HG02623 (cell line): Measurements from ENCODE around the gene SRPX2.
A peak's percentile ranks its signal among the peaks of the same experiment; 100 is the strongest.

Experiments
- ATAC-seq: cut with Tn5 transposase; IDR thresholded peaks from one replicate; pipeline ENCODE4 v1.9.1; 2021; ENCODE audit warnings: moderate library complexity; ENCODE audit not compliant: unreplicated experiment

SRPX2 gene

DNA sequence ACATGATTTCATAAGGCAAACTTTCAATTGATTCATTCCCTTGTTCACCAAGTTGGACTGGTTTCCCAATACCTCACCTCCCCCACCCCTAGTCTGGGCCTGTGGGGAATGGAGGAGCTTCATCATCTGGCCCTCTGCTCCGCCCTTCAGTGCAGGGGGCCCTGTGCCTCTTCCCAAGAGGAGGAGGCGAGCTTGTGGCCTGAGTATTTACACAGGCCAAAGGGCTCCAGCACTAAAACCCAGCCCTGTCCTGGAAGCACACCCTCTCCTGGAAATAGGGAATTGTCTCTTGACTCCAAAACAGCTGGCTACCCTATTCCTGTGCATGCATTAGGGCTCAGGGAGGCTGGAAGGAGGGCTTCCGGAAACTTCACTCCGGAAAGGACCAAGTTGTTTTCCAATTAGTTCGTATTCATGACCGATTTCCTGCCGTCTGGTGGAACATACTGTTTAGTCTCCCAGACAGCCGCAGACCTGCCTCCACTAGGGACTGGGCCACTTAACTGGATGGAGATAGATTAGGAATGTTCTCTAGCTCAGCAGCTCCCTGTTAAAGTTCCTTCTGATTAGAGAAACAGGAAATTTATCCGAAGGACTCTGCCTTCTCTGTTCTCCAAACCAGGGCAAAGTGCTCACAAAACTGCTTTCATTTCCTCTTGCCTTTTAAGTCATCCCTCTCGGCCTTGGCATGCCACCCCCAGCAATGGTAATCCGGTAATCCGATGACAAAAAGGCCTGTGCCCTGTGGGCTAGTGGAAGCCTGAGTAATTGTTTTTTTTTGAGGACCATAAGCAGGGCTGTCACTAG, 5.8 kb downstream of the SRPX2 start:
- no peak for ATAC-seq

DNA sequence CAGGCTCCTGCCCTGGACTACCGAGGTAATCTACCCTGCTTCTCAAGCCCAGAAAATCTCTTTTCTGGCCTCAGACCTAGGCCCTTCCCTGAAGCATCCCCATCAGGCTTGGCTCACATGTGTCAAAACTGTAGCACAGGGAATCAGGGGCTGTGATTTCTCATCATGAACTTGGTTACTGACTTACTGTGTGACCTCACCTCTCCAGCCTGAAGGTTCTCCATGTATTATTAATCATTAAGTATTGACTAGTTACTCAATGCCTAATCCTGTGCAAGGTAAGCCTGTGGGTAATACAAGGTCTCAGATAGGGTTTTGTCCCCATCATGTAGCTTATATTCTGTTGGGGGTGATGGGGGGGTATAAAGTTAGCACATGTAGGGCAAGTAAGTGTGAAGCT, 6.8 kb downstream of the SRPX2 start:
- ATAC-seq, result no peak

DNA sequence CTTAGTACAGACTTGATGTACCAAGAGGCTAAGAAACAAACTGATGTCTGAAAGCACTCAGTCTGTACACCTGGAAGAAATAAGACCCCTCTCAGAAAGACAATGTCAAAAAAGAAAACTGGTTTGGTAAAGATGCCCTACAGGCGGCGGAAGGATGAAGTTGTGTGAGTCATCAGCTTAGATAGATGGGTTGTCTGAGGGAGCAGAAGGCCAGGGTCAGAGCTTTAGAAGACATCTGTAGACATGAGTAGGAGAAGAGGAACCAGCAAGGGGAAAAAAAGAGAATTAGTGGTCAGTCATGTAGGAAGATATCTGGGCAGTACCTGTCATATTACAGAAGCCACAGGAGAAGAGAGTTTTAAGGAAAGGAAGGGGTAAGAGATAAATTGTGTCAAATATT, 8.3 kb downstream of the SRPX2 start:
- ATAC-seq, result no peak

DNA sequence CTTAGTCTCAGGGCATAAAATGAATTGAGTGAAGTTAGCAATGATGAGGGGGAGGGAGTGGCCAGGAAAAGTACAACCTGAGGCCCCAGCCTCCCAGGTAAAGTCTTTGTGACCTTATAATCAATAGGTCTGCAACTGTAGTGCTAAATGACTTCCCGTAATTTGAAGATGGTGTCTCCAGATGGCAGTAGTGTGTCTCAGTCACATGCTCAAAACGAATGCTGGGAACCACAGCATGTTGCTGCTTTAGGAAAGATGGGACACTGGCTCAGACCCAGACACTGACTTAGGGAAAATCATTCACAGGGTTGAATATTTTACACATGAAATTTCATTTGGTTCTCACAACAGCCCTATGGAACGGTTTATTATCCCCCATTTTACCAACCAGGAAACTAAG, 10.3 kb downstream of the SRPX2 start:
- ATAC-seq, result no peak

DNA sequence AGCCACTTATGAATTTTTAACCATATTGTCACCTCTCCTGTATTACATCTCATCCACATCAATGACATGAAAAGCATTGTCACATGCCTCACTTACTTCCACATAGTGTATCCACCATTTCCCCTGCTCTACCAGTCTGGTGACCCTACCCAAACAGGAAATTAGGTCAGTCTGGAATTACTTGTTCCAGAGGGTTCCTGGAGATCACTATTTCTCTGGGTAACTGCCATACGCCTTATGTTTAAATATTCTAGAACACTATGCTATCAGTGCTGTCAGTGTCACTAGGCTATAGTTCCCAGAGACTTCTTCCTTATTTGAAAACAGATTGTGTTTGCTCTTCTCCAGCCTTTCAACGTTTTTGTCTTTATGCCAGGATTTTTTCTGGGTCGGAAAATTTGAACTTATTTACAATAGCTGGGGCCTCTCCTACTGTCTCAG, 15.0 kb downstream of the SRPX2 start:
- no peak for ATAC-seq

DNA sequence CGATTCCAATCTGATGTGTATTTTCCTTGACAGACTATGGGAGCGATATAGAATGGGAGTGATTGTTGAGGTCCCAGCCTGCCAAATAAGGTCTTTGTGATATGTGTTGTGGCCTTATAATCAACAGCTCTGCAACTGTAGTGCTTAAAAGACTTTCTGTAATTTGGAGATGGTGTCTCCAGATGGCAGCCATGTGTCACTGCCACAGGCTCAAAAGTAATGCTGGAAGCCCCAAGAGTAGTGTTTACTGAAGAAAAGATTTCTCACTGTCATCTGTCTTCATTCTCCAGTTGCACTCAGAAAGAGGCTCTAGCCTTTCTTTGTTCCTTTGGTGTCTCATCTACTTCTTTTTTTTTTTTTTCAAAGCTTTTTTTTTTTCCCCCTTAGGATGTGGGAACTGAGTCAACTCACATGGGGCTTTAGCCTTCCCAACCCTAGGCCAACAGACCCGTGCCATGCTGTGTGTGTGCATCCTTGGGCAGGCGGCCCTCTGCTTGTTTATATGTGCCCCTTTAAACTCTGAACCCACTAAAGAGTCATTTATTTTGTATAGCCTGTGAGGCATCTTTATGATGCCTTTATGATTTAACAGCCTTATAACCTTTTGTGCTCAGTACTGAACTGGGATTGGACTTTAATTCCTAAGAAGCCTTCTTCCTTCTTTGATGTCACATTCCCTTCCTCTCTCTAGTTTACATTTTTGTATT, 15.6 kb downstream of the SRPX2 start:
- no peak for ATAC-seq

DNA sequence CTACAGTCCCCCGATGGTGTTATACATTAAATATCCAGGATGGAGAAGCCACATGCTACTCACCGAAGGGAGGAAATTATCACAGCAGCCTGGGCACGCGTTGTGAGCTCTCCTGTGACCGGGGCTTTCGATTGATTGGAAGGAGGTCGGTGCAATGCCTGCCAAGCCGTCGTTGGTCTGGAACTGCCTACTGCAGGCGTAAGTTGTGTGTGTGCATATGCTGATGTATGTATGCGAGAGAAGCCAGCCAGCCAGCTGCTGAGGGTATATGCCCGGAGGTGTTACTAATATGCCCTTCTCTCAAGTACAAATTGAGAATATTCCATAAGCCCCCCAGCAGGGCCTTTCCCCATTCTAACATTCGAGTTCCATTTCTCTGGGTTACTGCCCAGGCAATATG, 18.2 kb downstream of the SRPX2 start:
- ATAC-seq, result no peak

DNA sequence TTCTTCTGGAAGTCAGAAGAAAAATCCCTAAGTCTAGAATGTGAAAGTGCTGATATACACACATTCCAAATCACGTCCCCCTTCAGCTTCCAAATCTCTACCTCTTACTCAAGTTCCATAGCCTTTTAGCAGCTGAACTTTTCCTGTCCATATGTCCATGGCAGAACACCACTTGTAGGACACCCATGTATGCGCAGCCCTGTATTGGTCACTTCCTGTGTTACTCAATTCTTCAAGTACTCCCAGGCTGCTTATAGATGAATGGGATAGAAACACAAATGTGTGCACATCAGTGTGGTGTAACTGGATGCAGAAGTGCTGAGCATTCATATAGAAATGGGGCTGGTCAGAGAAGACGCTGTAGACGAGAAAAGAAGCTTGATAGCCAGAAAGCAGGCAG, 18.8 kb downstream of the SRPX2 start:
- ATAC-seq, result no peak

DNA sequence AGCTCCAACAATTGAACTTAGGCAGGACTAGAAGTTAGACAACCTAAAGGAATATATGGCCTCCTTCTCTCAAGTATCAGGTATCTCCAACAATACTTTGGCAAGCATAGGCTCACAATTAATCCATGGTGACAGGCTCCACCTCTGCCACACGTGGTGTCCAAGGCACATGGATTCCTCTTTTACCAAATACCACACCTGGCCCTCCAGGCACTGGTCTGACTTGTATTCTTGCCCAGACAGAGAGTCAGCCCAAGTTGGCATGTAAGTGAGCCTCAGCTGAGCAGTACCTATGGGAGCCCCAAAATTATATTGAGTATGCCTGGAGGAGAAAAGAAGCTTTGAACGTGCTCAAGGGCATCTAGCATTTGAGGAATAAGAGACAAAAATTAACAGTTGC, 19.6 kb downstream of the SRPX2 start:
- no peak for ATAC-seq

DNA sequence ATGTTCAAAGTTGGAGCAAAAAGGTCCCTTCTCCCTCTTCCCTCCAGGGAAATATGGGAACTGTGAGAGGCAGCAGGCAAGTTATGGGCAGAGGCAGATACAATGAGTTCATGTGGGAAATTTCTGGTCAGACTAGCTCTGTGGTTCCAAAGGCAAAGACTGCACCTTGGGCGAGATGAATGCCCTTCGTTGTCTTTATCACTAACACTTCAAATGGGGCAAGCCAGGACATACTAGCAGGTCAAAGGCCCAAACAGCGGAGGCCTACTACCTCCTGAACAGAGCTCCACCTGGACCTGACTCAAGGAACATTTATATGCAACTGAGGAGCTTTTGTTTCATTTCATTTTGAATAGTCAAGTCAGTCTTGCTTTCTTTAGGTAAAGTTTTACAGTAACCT, 29.0 kb downstream of the SRPX2 start:
- ATAC-seq, result no peak

DNA sequence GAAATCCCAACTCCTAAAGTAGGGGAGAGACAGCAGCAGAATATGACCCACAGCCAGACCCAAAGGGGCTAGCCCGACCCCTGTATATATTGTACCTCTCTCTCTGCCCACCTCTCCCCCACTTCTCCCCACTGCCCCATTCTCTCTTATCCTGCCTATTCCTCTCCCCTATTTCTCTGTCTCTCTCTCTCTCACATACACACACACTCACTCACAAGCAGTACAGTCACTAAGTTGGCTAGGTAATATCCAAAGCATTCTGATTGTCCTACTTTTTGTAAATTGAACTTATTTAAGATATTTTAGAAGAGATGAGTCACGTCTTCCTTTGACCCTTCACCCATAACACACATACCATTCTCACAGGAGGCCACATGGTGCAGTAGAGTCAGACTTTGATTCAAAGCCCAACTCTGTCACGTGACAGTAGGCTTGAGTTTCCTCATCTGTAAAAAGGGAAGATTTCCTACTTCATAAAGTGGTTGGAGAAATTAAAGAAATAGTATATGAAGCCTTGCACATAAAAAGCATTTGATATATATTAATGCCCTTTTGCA, 29.5 kb downstream of the SRPX2 start:
- no peak for ATAC-seq

DNA sequence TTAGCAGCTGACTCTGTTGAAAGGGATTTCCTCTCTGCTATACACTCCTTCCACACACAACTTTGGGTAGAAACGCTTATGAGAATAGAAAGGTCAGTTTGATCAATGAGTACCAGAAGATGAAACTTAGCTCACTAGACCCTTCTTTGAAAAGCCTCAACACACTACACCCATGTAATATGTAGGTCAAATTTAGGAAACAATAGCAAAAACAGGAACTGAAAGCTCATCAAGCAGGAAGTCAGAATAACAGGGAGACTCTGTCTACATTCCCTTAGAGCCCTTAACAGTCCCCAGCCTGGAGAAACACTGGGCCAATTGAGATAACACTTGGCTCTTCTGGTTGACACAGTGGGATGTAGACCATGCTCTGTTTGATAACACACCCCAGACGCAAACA, 30.7 kb downstream of the SRPX2 start:
- ATAC-seq, result peak; percentile 47

DNA sequence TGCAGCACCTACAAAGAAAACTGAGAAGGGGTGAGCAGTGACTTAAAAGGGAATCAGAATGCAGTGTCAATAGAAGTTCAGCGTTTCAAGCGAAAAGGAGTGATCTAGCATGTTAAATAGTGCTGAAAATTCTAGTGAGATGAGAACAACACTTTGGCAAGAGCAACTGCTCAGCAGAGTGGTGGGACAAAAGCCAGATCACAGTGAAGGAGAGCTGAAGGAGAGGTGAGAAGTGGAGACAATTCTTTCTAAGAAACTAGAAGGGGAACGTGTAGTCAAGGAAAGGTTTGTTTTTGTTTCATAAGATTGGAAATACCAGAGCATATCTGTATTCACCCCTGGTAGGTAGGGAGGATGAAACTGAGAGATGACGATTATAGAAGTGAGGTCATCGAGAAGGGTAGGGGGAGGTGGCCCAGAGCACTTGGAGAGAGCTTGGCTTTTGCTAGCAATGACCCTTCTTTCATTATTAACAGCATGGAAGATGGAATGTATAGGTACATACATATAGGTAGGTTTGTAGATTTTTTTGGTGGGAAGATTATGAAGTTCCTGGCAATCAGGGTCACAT, 33.7 kb downstream of the SRPX2 start:
- no peak for ATAC-seq

DNA sequence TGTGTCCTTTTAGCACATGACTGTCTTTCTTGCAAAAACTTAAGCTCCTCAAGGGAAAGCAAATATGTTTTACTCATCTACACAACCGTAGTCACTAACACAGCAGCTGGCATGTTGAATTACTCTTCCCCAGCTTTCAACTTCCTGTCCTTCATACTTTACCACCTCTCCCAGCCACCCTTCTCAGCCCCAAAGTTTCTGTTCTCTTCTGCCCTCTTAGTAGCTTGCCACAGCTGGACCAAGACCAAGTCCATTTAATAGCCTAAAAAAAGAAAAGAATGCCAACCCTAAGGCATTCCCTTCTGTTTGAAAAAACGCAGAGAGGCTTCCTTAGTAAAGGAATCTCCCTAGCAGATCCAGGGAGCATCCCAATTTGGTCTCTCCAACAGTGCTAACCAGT, 36.8 kb downstream of the SRPX2 start:
- no peak for ATAC-seq

DNA sequence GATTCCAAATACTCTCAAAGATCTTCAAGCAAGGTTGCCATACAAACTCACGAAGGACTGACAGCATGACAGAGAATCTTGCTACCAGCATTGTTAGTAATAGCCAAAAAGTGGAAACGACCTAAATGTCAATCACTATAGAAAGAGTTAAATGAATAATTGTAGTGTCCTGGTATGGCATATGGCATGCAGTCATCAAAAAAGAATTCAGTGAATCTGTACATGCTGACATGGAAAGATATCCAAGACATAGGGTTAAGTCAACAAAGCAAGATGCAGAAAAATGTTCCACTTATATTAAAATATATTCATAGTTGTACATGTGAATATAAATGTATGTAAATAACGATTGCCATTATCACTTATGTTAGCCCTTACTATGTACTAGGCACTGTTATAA, 37.6 kb downstream of the SRPX2 start:
- ATAC-seq, result no peak

DNA sequence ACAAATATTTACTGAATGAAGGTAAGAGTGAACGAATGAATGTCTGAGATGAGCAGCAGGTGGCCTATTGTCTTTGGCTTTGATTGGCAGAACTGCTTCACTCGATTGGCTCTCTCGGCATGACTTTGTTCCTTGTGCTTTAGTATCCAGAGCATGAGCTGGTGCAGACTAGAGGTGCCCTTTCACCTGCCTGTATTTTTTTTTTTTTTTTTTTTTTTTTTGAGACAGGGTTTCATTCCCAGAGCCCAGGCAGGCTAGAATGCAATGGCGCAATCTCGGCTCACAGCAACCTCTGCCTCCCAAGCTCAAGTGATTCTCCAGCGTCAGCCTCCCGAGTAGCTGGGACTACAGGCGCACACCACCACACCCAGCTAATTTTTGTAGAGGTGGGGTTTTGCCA, 38.9 kb downstream of the SRPX2 start:
- no peak for ATAC-seq

DNA sequence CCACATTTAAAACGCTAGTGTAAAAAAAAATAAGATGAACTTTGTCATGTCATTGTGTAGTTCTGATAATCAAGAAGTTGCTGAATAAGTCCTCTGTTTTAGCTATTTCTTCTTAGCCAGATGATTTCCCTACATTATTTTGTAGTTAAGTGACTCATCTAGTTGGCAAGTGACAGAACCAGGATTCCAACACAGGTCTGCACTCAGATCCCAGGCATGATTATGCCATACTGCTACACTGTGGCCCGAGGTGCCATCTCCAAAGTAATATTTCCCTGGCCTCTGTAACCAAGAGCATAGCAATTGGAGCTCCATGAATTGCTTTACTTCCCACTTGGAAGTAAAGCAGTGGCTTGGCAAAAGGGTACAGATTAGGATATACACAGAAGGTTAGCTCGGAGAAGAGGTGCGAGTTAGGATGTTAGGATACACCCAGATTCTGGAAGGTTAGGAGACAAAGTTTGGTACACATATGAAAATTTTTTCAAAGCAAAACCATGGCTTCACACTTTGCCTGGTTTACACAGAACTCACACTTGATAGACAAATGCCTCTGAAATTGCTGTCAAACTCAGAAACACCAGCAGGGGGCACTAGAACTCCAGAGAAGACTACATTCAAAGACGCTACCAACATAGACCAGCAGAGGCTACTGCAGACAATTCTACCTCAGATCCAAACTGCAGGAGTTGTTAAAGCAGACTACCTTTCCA, 41.4 kb downstream of the SRPX2 start:
- ATAC-seq, result peak; percentile 55

DNA sequence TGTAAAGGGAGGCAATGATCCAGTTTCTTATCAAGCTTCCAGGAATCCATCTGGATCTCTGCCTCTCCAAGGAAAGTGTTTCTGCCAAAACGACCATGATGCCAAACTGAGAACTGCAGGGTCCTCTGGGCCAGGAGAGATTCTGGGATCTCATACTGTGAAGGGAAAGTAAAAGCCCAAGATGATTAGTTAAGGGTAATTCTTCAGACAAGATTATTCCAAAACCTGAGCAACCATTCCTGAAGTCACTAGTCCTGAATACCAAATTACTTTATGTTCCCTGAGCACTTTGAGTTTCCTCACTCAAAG, 42.0 kb downstream of the SRPX2 start:
- no peak for ATAC-seq

DNA sequence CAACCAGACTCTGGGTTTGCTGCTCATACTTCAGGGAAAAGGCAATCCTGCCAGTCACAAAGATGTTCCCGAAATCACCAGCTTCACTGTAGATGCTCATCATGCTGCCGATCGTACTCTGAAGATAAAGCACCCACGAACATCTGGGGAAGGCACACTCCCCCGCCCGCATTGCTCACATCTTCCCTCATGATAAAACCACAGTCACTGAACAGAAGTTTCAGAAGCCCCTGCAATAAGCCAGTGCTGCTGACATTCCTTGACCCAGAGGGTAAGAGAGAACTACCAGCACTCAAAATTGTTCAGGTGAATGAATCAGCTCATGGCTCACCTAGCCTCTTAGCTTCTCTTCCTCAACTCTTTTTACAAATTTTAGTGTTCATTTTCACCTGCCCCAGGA, 43.1 kb downstream of the SRPX2 start:
- ATAC-seq, result peak; percentile 41

DNA sequence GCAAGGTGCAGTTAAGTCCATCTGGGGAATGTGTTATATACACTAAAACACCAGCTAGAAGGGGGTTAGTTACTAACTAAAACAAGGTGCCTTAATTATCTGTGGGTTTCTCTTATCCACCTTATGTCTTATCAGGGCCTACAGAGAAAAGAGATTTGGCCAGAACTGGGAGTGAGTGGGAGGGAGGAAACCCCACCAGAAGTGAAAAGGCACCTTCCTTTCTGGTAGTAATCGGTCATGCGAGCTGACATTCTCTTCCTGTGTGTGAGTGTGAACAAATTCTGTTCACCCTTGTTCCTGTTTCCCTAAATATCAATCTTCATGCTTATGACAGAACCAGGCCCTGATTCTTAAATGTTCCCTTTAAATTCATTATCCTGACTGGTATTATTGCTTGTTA, 43.5 kb downstream of the SRPX2 start:
- peak; percentile 82 for ATAC-seq

DNA sequence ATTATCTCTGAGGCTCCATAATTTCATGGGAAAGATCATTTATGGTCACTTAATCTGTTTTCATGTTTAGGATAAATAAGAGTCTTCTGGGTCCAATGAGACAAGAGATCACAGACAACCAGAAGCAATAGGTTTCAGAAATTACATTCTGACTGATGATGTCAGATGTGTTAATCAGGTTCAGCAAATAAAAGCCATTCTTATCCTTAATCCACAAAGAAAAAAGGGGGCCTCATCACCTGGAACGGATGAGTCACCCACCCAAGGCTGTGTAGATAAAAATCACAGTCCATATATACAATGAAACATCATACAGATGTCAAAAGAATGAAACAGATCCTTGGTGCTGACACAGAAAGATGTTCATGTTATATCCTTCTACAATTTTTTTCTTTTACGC, 51.3 kb downstream of the SRPX2 start:
- no peak for ATAC-seq
